HepG2 (cell line): ENCODE measurements around the gene TSPYL1. TPM values are rescaled to one million over a fixed set of nuclear protein-coding genes. Genes with fewer than 3 reads are reported as not detected.

ENCODE experiments used
- ATAC-seq: fragments of 200-7000 bp; cut with Tn5 transposase; 3 replicates; pipeline ENCODE4 v1.9.1; 2020; ENCODE audit warnings: mild to moderate bottlenecking, moderate library complexity
- BruUV-seq: library from RNA; stranded (reverse); fragments of 400-500 nt; replicated peaks from 2 replicates; lab custom pipeline; 2021; lab: Mats Ljungman, UMichigan
- CTCF ChIA-PET: fragments of 300-600 bp; formaldehyde crosslinking; extraction: SDS; loops from one replicate; lab custom pipeline; 2021; ENCODE audit warnings: low total read pairs, inconsistent platforms, low intra/inter-chr PET ratio; lab: Yijun Ruan, JAX
- POLR2A ChIA-PET: fragments of 350-600 bp; sonication (Branson Sonifier 250); formaldehyde crosslinking; loops from one replicate; lab custom pipeline; 2020; ENCODE audit warnings: antibody characterized with exemption, inconsistent platforms; lab: Yijun Ruan, JAX
- DNase-seq: peaks from one replicate; pipeline ENCODE4 v3.0.0-alpha.2; 2015; ENCODE audit warnings: low spot score
- FAIRE-seq: peaks from 3 replicates; lab custom pipeline; 2011; peaks lifted over from hg19 to GRCh38; lab: Jason Lieb, UNC
- H2AFZ ChIP-seq: one replicate; pipeline ENCODE4 v1.6.1; 2011; ENCODE audit warnings: low read length, inconsistent platforms
- H3K27ac ChIP-seq: fragments of 300-600 bp; 3 replicates; pipeline ENCODE4 v1.8.0; 2011; ENCODE audit warnings: mixed run types, mild to moderate bottlenecking, mixed read lengths, low read length, inconsistent platforms; ENCODE audit not compliant: insufficient read depth; ENCODE audit errors: extremely low read length
- H3K27me3 ChIP-seq, 2 experiments: fragments of 200-600 bp in 1 of 2; 2 replicates in 1 of 2; 3 replicates in 1 of 2; pipeline versions ENCODE4 v1.6.0 to v1.8.0; 2011; ENCODE audit warnings: low read length in 2 of 2, mild to moderate bottlenecking in 2 of 2, moderate library complexity in 2 of 2, inconsistent platforms in 1 of 2; ENCODE audit not compliant: insufficient read depth in 2 of 2, control insufficient read depth in 1 of 2
- H3K36me3 ChIP-seq, 2 experiments: fragments of 200-600 bp in 1 of 2; replicated peaks in 1 of 2; 2 replicates in 1 of 2; 3 replicates in 1 of 2; pipeline versions ENCODE4 v1.5.1 to v1.8.0; 2011; ENCODE audit warnings: low read length in 2 of 2, inconsistent platforms in 1 of 2; ENCODE audit not compliant: insufficient read depth in 2 of 2, control insufficient read depth in 1 of 2
- H3K4me1 ChIP-seq: 2 replicates; pipeline ENCODE4 v1.5.1; 2012; ENCODE audit warnings: low read length, inconsistent platforms; ENCODE audit not compliant: insufficient read depth
- H3K4me2 ChIP-seq: 2 replicates; pipeline ENCODE4 v1.6.0; 2011; ENCODE audit warnings: low read depth, low read length, inconsistent platforms
- H3K4me3 ChIP-seq, 3 experiments: fragments of 200-600 bp in 1 of 3; sonication (generic), shearing (Covaris generic) in 1 of 3; replicated peaks in 1 of 3; 2 replicates each; pipeline ENCODE4 v1.5.1; 2011 to 2016; ENCODE audit warnings: low read length in 3 of 3, inconsistent platforms in 2 of 3, low read depth in 2 of 3, mild to moderate bottlenecking in 2 of 3, control low read depth in 1 of 3, mixed read lengths in 1 of 3; ENCODE audit not compliant: insufficient read depth in 1 of 3
- H3K79me2 ChIP-seq: one replicate; pipeline ENCODE4 v1.6.1; 2011; ENCODE audit warnings: low read length, inconsistent platforms; ENCODE audit not compliant: insufficient read depth
- H3K9ac ChIP-seq: 2 replicates; pipeline ENCODE4 v1.6.0; 2011; ENCODE audit warnings: mild to moderate bottlenecking, low read depth, low read length, inconsistent platforms; ENCODE audit not compliant: insufficient read depth
- H3K9me3 ChIP-seq: 2 replicates; pipeline ENCODE4 v1.5.1; 2012; ENCODE audit warnings: mild to moderate bottlenecking, low read length
- H4K20me1 ChIP-seq: 2 replicates; pipeline ENCODE4 v1.6.0; 2011; ENCODE audit warnings: inconsistent platforms, mild to moderate bottlenecking, low read length, moderate library complexity; ENCODE audit not compliant: insufficient read depth
- CREB1 ChIP-seq, 2 experiments: fragments of 450-650 bp in 1 of 2; IDR thresholded peaks; 2 replicates each; pipeline ENCODE4 v1.6.1; 2016 to 2017; ENCODE audit warnings: control low read depth in 1 of 2, mild to moderate bottlenecking in 1 of 2, missing compliant biosample characterization in 1 of 2, missing genetic modification characterization in 1 of 2
- FOXA1 ChIP-seq, 2 experiments: fragments of 450-650 bp in 1 of 2; sonication (generic) in 1 of 2; formaldehyde crosslinking in 1 of 2; IDR thresholded peaks; 2 replicates each; pipeline versions ENCODE4 v1.4.0 to v1.6.1; 2016 to 2020; ENCODE audit warnings: missing genetic modification reagents in 1 of 2
- HNRNPK ChIP-seq: fragments of 200-400 bp; formaldehyde crosslinking; IDR thresholded peaks from 2 replicates; pipeline ENCODE4 v1.6.1; 2018; ENCODE audit warnings: low read length, low read depth, moderate library complexity, mild to moderate bottlenecking; ENCODE audit not compliant: poor library complexity, severe bottlenecking
- NR2F2 ChIP-seq: IDR thresholded peaks from 2 replicates; pipeline ENCODE4 v1.6.1; 2012; ENCODE audit warnings: low read depth, inconsistent platforms, borderline replicate concordance
- PLRG1 ChIP-seq: fragments of 450-650 bp; conservative IDR thresholded peaks from 2 replicates; pipeline ENCODE4 v1.6.1; 2016
- SALL1 ChIP-seq: sonication (generic); formaldehyde crosslinking; IDR thresholded peaks from 2 replicates; pipeline ENCODE4 v1.8.0; 2022; ENCODE audit warnings: mild to moderate bottlenecking, missing genetic modification reagents
- SMC3 ChIP-seq: IDR thresholded peaks from 2 replicates; pipeline ENCODE4 v1.6.1; 2011; ENCODE audit warnings: low read length, improper control_type of control experiment
- TBL1XR1 ChIP-seq: fragments of 150-350 bp; IDR thresholded peaks from 2 replicates; pipeline ENCODE4 v1.6.1; 2014; ENCODE audit warnings: borderline replicate concordance, low read length; ENCODE audit not compliant: partially characterized antibody
- ZIK1 ChIP-seq: sonication (generic); formaldehyde crosslinking; IDR thresholded peaks from 2 replicates; pipeline ENCODE4 v1.5.0; 2020; ENCODE audit warnings: mild to moderate bottlenecking, low read depth, missing genetic modification reagents, borderline replicate concordance
- ZNF230 ChIP-seq: sonication (generic); formaldehyde crosslinking; IDR thresholded peaks from 2 replicates; pipeline ENCODE4 v1.4.0; 2020; ENCODE audit warnings: mild to moderate bottlenecking, missing genetic modification reagents
- ZNF629 ChIP-seq: sonication (generic); formaldehyde crosslinking; conservative IDR thresholded peaks from 2 replicates; pipeline ENCODE4 v1.5.0; 2020; ENCODE audit warnings: missing genetic modification reagents
- ZNF879 ChIP-seq: sonication (generic); formaldehyde crosslinking; IDR thresholded peaks from 2 replicates; pipeline ENCODE4 v1.8.1; 2023; ENCODE audit warnings: missing genetic modification reagents
- WGBS: methylation state at CpG from one replicate; pipeline ENCODE4 v1.1.6; 2017; ENCODE audit warnings: low lambda C conversion rate; 5-methylcytosine and 5-hydroxymethylcytosine counted together
- in situ Hi-C: cut with HindIII; loops from 2 replicates; pipeline ENCODE4 v1.10.0; 2017; ENCODE audit warnings: low pct_unique_long_range_greater_than_20kb; ENCODE audit not compliant: extremely low pct_ligation_motif_present
- intact Hi-C: fragments of 100-400 bp; cut with micrococcal nuclease; formaldehyde crosslinking; loops from one replicate; pipeline ENCODE4 v1.10.0; 2022; ENCODE audit not compliant: unreplicated experiment
- polyA plus RNA-seq, 8 experiments: library from polyadenylated mRNA; depleted of rRNA in 3 of 8; stranded (reverse) in 7 of 8; unstranded in 1 of 8; fragments of >200 nt; fragmentation: Illumina TruSeq in 4 of 8; extraction: Trizol in 4 of 8; gene quantifications; 2 replicates each; pipeline versions ENCODE4 v1.2.1 to v1.2.3, GENCODE V29; 2011 to 2016; ENCODE audit warnings: low read depth in 4 of 8, missing spikeins in 1 of 8, mixed read lengths in 1 of 8; ENCODE audit not compliant: insufficient read depth in 1 of 8
- total RNA-seq, 5 experiments: library from RNA; depleted of rRNA; stranded (reverse); fragments of >200 nt; fragmentation: Illumina TruSeq; extraction: Trizol; gene quantifications; 2 replicates each; pipeline ENCODE4 v1.2.3, GENCODE V29; 2016; ENCODE audit warnings: low read depth in 1 of 5
- TF ChIP-seq, protein P1 (sequence below): sonication (generic); formaldehyde crosslinking; IDR thresholded peaks from 2 replicates; pipeline ENCODE4 v1.5.0; 2020; ENCODE audit warnings: missing genetic modification reagents

Gene TSPYL1
- total and polyA plus RNA-seq, 2 of the 13 experiments (the other 11 are each of a cell fraction or from before 2014, with no cell fraction given) = 28.3 to 93.0 TPM

GRCh38 chr6:116239856-116240255 is 39.9 kb downstream of the TSPYL1 start:
- Histone ChIP-seq H3K79me2 (no peaks in the 10 kb centered on the region), H3K4me1 (no peaks in the 10 kb centered on the region), H3K4me3 (no peak overlapping the region), H3K4me2 (no peak overlapping the region), H3K27me3 (no peaks in the 10 kb centered on the region), H3K27ac (no peak overlapping the region), H4K20me1 (no peaks in the 10 kb centered on the region), H3K36me3 (peaks cover 5 to 20% of the 10 kb centered on the region in 2 experiments; a peak in 3 of 5 replicates), H3K9me3 (no peaks in the 10 kb centered on the region), H3K9ac (no peak overlapping the region), H2AFZ (no peak overlapping the region)
- intact Hi-C loops = no loop called here
- in situ Hi-C loops = no loop called here
- TF ChIP-seq NR2F2 (no peak), TBL1XR1 (no peak), HNRNPK (no peak), FOXA1 (IDR thresholded peaks at IDR 0.05) (no peak), FOXA1 (CRISPR knock-in tag; IDR thresholded peaks at IDR 0.05) (no peak), ZNF879 (CRISPR knock-in tag) (no peak), SMC3 (no peak), ZNF230 (CRISPR knock-in tag) (no peak), PLRG1 (no peak), SALL1 (CRISPR knock-in tag) (no peak), CREB1 (IDR thresholded peaks at IDR 0.05) (no peak), CREB1 (CRISPR knock-in tag; IDR thresholded peaks at IDR 0.05) (no peak), ZIK1 (CRISPR knock-in tag) (no peak), ZNF629 (no peak)
- TF ChIP-seq, protein P1, sequence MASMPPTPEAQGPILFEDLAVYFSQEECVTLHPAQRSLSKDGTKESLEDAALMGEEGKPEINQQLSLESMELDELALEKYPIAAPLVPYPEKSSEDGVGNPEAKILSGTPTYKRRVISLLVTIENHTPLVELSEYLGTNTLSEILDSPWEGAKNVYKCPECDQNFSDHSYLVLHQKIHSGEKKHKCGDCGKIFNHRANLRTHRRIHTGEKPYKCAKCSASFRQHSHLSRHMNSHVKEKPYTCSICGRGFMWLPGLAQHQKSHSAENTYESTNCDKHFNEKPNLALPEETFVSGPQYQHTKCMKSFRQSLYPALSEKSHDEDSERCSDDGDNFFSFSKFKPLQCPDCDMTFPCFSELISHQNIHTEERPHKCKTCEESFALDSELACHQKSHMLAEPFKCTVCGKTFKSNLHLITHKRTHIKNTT (CRISPR knock-in tag) = no peak
- DNase-seq (no peak), ATAC-seq (no peak), FAIRE-seq (no peak)
- 91% methylated on average over 1 of the region's 1 CpG for WGBS
- ChIA-PET CTCF (no interaction called here), POLR2A (no interaction called here)
- no TSS peak for BruUV-seq
